Adrenal gland (tissue), 5 donors: ENCODE data around the gene SGO2.

ENCODE experiments used
- POLR2A ChIP-seq, 2 donors: fragments of 450-650 bp; IDR thresholded peaks; one replicate each; pipeline ENCODE4 v1.6.1; 2017; ENCODE audit warnings: antibody characterized with exemption in 2 of 2, mild to moderate bottlenecking in 2 of 2, moderate library complexity in 1 of 2
- TF ChIP-seq, protein P1 (sequence below), 6 experiments: fragments of 450-650 bp in 4 of 6; fragments of 200-600 bp in 2 of 6; sonication (generic) in 1 of 6; IDR thresholded peaks; 1 replicate in 5 of 6; 2 replicates in 1 of 6; pipeline versions ENCODE4 v1.5.1 to v1.8.0; 2016 to 2021; ENCODE audit warnings: antibody characterized with exemption in 6 of 6, mild to moderate bottlenecking in 2 of 6, moderate library complexity in 1 of 6
- donor health status: DM: no; HTN: no; CAD: no.

GRCh38 chr2:200595913-200596312 is 69.9 kb downstream of the SGO2 start:
- TF ChIP-seq, protein P1, sequence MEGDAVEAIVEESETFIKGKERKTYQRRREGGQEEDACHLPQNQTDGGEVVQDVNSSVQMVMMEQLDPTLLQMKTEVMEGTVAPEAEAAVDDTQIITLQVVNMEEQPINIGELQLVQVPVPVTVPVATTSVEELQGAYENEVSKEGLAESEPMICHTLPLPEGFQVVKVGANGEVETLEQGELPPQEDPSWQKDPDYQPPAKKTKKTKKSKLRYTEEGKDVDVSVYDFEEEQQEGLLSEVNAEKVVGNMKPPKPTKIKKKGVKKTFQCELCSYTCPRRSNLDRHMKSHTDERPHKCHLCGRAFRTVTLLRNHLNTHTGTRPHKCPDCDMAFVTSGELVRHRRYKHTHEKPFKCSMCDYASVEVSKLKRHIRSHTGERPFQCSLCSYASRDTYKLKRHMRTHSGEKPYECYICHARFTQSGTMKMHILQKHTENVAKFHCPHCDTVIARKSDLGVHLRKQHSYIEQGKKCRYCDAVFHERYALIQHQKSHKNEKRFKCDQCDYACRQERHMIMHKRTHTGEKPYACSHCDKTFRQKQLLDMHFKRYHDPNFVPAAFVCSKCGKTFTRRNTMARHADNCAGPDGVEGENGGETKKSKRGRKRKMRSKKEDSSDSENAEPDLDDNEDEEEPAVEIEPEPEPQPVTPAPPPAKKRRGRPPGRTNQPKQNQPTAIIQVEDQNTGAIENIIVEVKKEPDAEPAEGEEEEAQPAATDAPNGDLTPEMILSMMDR (IDR thresholded peaks at IDR 0.05), result no peak
- TF ChIP-seq POLR2A (IDR thresholded peaks at IDR 0.05), result no peak
